ENCODE data around the gene LTBP1.

- TF ChIP-seq CTCF (conservative IDR thresholded peaks at IDR 0.05; ENCODE audit: low read depth in 2 of 2) (no peak), ZNF114 (CRISPR knock-in tag; IDR thresholded peaks at IDR 0.05) (no peak), REST (IDR thresholded peaks at IDR 0.05; ENCODE audit: unreplicated experiment) (no peak), EZH2 (IDR thresholded peaks at IDR 0.05; ENCODE audit: low read depth, unreplicated experiment) (no peak), STAT1 (IDR thresholded peaks at IDR 0.05; ENCODE audit: unreplicated experiment) (no peak), JUNB (IDR thresholded peaks at IDR 0.05; ENCODE audit: unreplicated experiment) (no peak), ZNF331 (CRISPR knock-in tag; IDR thresholded peaks at IDR 0.05; ENCODE audit: low read depth) (no peak)
These were observed 6.3 kb upstream of the LTBP1 start for GRCh38 chr2:32940316-32940997.

Measured in GM23338 (cell line).